GM13977 (cell line): ENCODE data around the gene CHST14.

Experiments used
- DNase-seq: peaks from one replicate; pipeline ENCODE4 v3.0.0; 2012; ENCODE audit warnings: low spot score
- in situ Hi-C: fragments of 300-500 bp; cut with MboI; formaldehyde crosslinking; loops from one replicate; pipeline ENCODE4 v1.12.0; 2022; ENCODE audit warnings: low sequenced_read_pairs, low pct_unique_long_range_greater_than_20kb, mixed read lengths, inconsistent platforms; ENCODE audit not compliant: unreplicated experiment
- TF ChIP-seq, protein P1 (sequence below): IDR thresholded peaks from 2 replicates; pipeline ENCODE4 v1.5.1; 2012; ENCODE audit warnings: mild to moderate bottlenecking, control low read depth; ENCODE audit not compliant: insufficient read depth; ENCODE audit errors: extremely low read depth, missing control alignments

Gene CHST14

DNA sequence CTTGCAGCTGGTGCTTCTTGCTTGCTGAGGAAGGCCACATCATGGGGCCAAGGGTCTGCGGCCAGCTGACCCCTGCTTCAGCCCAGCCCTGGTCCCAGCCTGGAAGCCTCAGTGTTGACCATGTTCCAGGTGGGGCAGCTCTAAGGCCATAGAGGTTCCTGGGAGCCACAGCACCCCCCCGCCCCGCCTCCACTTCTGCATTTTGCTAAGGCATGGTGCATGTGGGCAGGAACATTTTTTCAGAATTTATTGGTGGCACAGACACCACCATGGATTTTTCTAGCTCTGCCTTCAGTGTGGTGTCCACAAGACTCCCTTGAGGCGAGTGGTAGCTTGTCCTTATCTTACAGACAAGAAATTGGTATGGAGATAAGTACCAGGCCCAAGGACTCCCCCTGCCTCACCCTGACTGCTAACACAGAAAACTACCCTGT lies 1.9 kb upstream of the CHST14 start:
- in situ Hi-C loops: no loop called here
- TF ChIP-seq, protein P1, sequence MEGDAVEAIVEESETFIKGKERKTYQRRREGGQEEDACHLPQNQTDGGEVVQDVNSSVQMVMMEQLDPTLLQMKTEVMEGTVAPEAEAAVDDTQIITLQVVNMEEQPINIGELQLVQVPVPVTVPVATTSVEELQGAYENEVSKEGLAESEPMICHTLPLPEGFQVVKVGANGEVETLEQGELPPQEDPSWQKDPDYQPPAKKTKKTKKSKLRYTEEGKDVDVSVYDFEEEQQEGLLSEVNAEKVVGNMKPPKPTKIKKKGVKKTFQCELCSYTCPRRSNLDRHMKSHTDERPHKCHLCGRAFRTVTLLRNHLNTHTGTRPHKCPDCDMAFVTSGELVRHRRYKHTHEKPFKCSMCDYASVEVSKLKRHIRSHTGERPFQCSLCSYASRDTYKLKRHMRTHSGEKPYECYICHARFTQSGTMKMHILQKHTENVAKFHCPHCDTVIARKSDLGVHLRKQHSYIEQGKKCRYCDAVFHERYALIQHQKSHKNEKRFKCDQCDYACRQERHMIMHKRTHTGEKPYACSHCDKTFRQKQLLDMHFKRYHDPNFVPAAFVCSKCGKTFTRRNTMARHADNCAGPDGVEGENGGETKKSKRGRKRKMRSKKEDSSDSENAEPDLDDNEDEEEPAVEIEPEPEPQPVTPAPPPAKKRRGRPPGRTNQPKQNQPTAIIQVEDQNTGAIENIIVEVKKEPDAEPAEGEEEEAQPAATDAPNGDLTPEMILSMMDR: no peak
- no peak for DNase-seq

DNA sequence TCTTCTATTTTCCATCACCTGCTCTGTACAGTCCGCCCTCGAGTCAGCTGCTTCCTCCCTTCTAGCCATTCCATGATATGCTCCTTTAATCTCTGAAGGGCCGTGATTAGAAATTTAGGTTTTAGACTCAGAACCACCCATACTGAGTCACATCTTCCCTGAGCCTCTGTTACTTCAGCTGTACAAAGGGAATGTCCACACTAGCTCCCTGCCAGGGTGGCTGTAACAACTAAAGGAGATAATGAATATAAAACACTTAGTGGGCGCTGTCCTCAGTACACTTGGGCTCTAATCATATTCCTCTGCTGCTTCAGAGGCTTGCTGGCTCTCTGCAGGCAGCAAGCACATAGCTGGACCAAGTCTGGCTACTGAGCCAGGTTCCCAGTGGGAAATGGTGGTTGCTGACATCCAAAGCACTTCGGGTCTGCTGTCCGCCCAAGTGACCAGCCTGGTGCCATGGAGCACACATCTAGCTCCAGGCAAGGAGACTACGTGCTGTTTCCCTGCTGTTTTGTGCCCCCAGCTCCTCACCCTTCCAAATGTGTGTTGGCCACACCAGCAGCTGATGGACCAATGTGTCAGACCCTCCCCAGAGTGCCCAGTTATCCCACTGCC lies 901 bp upstream of the CHST14 start:
- TF ChIP-seq, protein P1: no peak
- no peak for DNase-seq
- in situ Hi-C loops: no loop called here

DNA sequence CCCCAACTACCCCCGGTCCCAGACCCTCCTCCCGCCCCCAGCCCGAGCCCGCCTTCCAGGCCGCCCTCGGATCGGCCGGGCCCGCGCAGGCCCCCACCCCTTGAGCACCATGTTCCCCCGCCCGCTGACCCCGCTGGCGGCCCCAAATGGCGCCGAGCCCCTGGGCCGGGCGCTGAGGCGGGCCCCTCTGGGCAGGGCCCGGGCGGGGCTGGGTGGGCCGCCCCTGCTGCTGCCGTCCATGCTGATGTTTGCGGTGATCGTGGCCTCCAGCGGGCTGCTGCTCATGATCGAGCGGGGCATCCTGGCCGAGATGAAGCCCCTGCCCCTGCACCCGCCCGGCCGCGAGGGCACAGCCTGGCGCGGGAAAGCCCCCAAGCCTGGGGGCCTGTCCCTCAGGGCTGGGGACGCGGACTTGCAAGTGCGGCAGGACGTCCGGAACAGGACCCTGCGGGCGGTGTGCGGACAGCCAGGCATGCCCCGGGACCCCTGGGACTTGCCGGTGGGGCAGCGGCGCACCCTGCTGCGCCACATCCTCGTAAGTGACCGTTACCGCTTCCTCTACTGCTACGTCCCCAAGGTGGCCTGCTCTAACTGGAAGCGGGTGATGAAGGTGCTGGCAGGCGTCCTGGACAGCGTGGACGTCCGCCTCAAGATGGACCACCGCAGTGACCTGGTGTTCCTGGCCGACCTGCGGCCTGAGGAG lies 472 bp downstream of the CHST14 start:
- in situ Hi-C loops: no loop called here
- peak; percentile 71 for DNase-seq
- TF ChIP-seq, protein P1: no peak

DNA sequence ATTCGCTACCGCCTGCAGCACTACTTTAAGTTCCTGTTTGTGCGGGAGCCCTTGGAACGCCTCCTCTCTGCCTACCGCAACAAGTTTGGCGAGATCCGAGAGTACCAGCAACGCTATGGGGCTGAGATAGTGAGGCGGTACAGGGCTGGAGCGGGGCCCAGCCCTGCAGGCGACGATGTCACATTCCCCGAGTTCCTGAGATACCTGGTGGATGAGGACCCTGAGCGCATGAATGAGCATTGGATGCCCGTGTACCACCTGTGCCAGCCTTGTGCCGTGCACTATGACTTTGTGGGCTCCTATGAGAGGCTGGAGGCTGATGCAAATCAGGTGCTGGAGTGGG lies 995 bp downstream of the CHST14 start:
- in situ Hi-C loops: no loop called here
- DNase-seq: no peak
- TF ChIP-seq, protein P1: no peak

DNA sequence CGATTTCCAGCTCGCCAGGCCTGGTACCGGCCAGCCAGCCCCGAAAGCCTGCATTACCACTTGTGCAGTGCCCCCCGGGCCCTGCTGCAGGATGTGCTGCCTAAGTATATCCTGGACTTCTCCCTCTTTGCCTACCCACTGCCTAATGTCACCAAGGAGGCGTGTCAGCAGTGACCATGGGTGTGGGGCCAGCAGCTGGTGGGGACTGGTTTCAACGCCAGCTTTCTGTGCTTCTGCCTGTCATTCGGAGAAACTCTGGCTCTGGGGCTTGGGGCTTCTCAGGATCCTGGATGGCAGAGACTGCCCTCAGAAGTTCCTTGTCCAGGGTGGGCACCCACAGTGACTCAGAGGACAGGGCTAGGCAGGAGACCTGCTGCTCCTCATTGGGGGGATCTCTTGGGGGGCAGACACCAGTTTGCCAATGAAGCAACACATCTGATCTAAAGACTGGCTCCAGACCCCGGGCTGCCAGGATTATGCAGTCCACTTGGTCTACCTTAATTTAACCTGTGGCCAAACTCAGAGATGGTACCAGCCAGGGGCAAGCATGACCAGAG lies 1.5 kb downstream of the CHST14 start:
- TF ChIP-seq, protein P1: no peak
- in situ Hi-C loops: no loop called here

DNA sequence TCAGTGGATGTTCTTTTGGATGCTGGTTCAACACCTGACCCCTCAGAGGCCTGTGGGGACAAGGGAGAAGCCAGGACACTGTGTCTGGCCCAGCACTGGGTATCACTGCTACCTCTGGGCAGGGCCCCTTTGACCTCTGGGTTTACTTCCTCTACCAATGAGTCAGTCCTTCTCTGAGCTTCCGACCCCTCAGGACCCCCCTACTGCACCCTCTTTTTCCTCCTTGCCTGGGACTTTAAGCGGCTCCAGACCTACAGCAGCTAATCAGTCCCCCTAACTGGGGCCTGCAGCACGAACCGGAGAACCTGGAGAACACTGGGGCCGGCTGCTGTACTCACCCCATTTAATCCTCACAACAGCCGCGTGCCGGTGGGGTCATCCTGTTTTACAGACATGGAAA lies 3.8 kb downstream of the CHST14 start:
- in situ Hi-C loops: no loop called here
- no peak for DNase-seq
- TF ChIP-seq, protein P1: no peak

More for the DNA sequence above, 1.5 kb downstream of the CHST14 start:
- DNase-seq: no peak
